Measurements from ENCODE around the gene AOPEP.

AOPEP gene

GRCh38 chr9:94761481-94761880 lies 35.0 kb downstream of the AOPEP start:
- peak; percentile 76 for DNase-seq

GRCh38 chr9:94767331-94768072 lies 41.0 kb downstream of the AOPEP start:
- peak; percentile 77 for DNase-seq

- DNase-seq: no peak
These were observed 42.3 kb downstream of the AOPEP start for GRCh38 chr9:94768766-94769165.

GRCh38 chr9:94770334-94770733 lies 43.8 kb downstream of the AOPEP start:
- no peak for DNase-seq

GRCh38 chr9:94771096-94771495 lies 44.6 kb downstream of the AOPEP start:
- peak; percentile 23 for DNase-seq

- DNase-seq: peak; percentile 51
These were observed 45.6 kb downstream of the AOPEP start for GRCh38 chr9:94772144-94772543.

GRCh38 chr9:94772639-94773303 lies 46.3 kb downstream of the AOPEP start:
- DNase-seq: no peak

- DNase-seq: no peak
These were observed 47.2 kb downstream of the AOPEP start for GRCh38 chr9:94773655-94774054.

- no peak for DNase-seq
These were observed 51.5 kb downstream of the AOPEP start for GRCh38 chr9:94778013-94778412.

GRCh38 chr9:94779031-94779430 lies 52.5 kb downstream of the AOPEP start:
- DNase-seq: no peak

- no peak for DNase-seq
These were observed 53.3 kb downstream of the AOPEP start for GRCh38 chr9:94779693-94780290.

- peak; percentile 48 for DNase-seq
These were observed 54.0 kb downstream of the AOPEP start for GRCh38 chr9:94780516-94780950.

GRCh38 chr9:94782355-94783101 lies 56.0 kb downstream of the AOPEP start:
- no peak for DNase-seq

- peak; percentile 62 for DNase-seq
These were observed 56.7 kb downstream of the AOPEP start for GRCh38 chr9:94783102-94783682.

GRCh38 chr9:94783928-94784327 lies 57.4 kb downstream of the AOPEP start:
- no peak for DNase-seq

GRCh38 chr9:94785215-94786169 lies 59.0 kb downstream of the AOPEP start:
- no peak for DNase-seq

GRCh38 chr9:94786586-94786985 lies 60.1 kb downstream of the AOPEP start:
- DNase-seq: no peak

GRCh38 chr9:94787266-94787665 lies 60.8 kb downstream of the AOPEP start:
- no peak for DNase-seq

- no peak for DNase-seq
These were observed 62.1 kb downstream of the AOPEP start for GRCh38 chr9:94788570-94789105.

GRCh38 chr9:94791435-94791834 lies 64.9 kb downstream of the AOPEP start:
- DNase-seq: no peak

- no peak for DNase-seq
These were observed 66.0 kb downstream of the AOPEP start for GRCh38 chr9:94792511-94792910.

Measured in activated CD4-positive, alpha-beta T cell treated with anti-CD3 and anti-CD28 coated beads, Interleukin-10, Interleukin-2, amounts not matched to agents 100 ng/mL and 50 ng/mL, durations not matched to agents 16 hours and 8 hours (primary cell).